HEK293 (cell line): ENCODE measurements around the gene TNC.

Experiments used
- CTCF ChIP-seq: fragments of 450-650 bp; formaldehyde crosslinking; IDR thresholded peaks from 2 replicates; pipeline ENCODE4 v1.5.1; 2016; ENCODE audit warnings: missing biosample characterization, missing genetic modification characterization
- GLI2 ChIP-seq: fragments of 450-650 bp; formaldehyde crosslinking; IDR thresholded peaks from 2 replicates; pipeline ENCODE4; 2017; ENCODE audit warnings: missing biosample characterization, missing genetic modification characterization, low read depth, borderline replicate concordance
- KLF16 ChIP-seq: fragments of 450-650 bp; formaldehyde crosslinking; IDR thresholded peaks from 2 replicates; pipeline ENCODE4 v1.5.1; 2017; ENCODE audit warnings: missing biosample characterization, missing genetic modification characterization
- PRDM10 ChIP-seq: fragments of 450-650 bp; formaldehyde crosslinking; IDR thresholded peaks from 2 replicates; pipeline ENCODE4 v1.5.1; 2016; ENCODE audit warnings: missing biosample characterization, missing genetic modification characterization
- REST ChIP-seq: fragments of 450-650 bp; formaldehyde crosslinking; IDR thresholded peaks from 2 replicates; pipeline ENCODE4 v1.5.1; 2016; ENCODE audit warnings: missing biosample characterization, missing genetic modification characterization
- SCRT1 ChIP-seq: fragments of 450-650 bp; formaldehyde crosslinking; IDR thresholded peaks from 2 replicates; pipeline ENCODE4 v1.5.1; 2016; ENCODE audit warnings: missing biosample characterization, missing genetic modification characterization, borderline replicate concordance
- SCRT2 ChIP-seq: fragments of 450-650 bp; formaldehyde crosslinking; IDR thresholded peaks from 2 replicates; pipeline ENCODE4 v1.5.1; 2016; ENCODE audit warnings: missing biosample characterization, missing genetic modification characterization
- ZBTB1 ChIP-seq: fragments of 450-650 bp; formaldehyde crosslinking; IDR thresholded peaks from 2 replicates; pipeline ENCODE4 v1.5.1; 2016; ENCODE audit warnings: missing biosample characterization, missing genetic modification characterization
- ZNF324 ChIP-seq: fragments of 450-650 bp; formaldehyde crosslinking; IDR thresholded peaks from 2 replicates; pipeline ENCODE4 v1.5.1; 2016; ENCODE audit warnings: missing biosample characterization, missing genetic modification characterization
- ZNF76 ChIP-seq: fragments of 450-650 bp; formaldehyde crosslinking; IDR thresholded peaks from 2 replicates; pipeline ENCODE4; 2016; ENCODE audit warnings: low read depth, missing biosample characterization, missing genetic modification characterization, borderline replicate concordance
- ZSCAN30 ChIP-seq: fragments of 450-650 bp; IDR thresholded peaks from 2 replicates; pipeline ENCODE4 v1.5.1; 2018; ENCODE audit warnings: missing biosample characterization, mild to moderate bottlenecking, missing genetic modification characterization, moderate library complexity

GRCh38 chr9:114991861-114992260 is 126.1 kb downstream of the TNC start:
- TF ChIP-seq CTCF (tag by site-specific recombination) (no peak), PRDM10 (tag by site-specific recombination) (no peak), ZSCAN30 (tag by site-specific recombination) (no peak), SCRT1 (tag by site-specific recombination) (no peak), SCRT2 (tag by site-specific recombination) (no peak), KLF16 (no peak), GLI2 (tag by site-specific recombination) (no peak), ZNF76 (tag by site-specific recombination) (no peak), ZNF324 (no peak), REST (tag by site-specific recombination) (no peak), ZBTB1 (no peak)
